Measurements from ENCODE around the gene RNF180. TPM values are rescaled to one million over a fixed set of nuclear protein-coding genes. Genes with fewer than 3 reads are reported as not detected.

RNF180 gene
- total and polyA plus RNA-seq, 2 of the 13 experiments (the other 11 are each of a cell fraction or from before 2014, with no cell fraction given): 0.20 TPM; not detected in 1

DNA sequence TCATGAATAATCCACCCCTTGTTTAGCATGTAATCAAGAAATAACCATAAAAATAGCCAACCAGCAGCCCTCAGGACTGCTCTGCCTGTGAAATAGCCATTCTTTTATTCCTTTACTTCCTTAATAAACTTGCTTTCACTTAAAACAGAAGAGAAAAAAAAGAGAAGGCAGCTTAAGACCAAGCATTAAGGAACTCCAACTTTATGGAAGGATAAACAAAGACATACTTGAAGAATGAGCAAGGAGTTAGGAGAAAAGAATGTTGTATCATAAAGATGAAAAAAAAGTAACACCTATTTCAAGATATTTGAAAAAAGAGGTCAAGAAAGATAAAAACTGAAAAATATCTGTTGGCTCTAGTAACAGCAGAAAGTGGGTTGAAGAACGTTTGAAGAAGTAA lies 107.6 kb downstream of the RNF180 start (continued):
- no peak for TF ChIP-seq RARA (CRISPR knock-in tag; IDR thresholded peaks at IDR 0.05)
- TF ChIP-seq, protein P1, sequence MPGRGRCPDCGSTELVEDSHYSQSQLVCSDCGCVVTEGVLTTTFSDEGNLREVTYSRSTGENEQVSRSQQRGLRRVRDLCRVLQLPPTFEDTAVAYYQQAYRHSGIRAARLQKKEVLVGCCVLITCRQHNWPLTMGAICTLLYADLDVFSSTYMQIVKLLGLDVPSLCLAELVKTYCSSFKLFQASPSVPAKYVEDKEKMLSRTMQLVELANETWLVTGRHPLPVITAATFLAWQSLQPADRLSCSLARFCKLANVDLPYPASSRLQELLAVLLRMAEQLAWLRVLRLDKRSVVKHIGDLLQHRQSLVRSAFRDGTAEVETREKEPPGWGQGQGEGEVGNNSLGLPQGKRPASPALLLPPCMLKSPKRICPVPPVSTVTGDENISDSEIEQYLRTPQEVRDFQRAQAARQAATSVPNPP (CRISPR knock-in tag; IDR thresholded peaks at IDR 0.05): no peak
- TF ChIP-seq TBL1XR1 (IDR thresholded peaks at IDR 0.05; ENCODE audit: borderline replicate concordance, low read length, partially characterized antibody): no peak
- no peak for TF ChIP-seq JUND (CRISPR knock-in tag; IDR thresholded peaks at IDR 0.05)
- TF ChIP-seq ZNF20 (CRISPR knock-in tag; IDR thresholded peaks at IDR 0.05): no peak
- no peak for TF ChIP-seq KDM3A (CRISPR knock-in tag; IDR thresholded peaks at IDR 0.05; ENCODE audit: low read depth)
- TF ChIP-seq AGO2 (optimal IDR thresholded peaks at IDR 0.05; ENCODE audit: low read depth, low read length): no peak
- TF ChIP-seq U2AF1 (optimal IDR thresholded peaks at IDR 0.05; ENCODE audit: low read depth, low read length): no peak

DNA sequence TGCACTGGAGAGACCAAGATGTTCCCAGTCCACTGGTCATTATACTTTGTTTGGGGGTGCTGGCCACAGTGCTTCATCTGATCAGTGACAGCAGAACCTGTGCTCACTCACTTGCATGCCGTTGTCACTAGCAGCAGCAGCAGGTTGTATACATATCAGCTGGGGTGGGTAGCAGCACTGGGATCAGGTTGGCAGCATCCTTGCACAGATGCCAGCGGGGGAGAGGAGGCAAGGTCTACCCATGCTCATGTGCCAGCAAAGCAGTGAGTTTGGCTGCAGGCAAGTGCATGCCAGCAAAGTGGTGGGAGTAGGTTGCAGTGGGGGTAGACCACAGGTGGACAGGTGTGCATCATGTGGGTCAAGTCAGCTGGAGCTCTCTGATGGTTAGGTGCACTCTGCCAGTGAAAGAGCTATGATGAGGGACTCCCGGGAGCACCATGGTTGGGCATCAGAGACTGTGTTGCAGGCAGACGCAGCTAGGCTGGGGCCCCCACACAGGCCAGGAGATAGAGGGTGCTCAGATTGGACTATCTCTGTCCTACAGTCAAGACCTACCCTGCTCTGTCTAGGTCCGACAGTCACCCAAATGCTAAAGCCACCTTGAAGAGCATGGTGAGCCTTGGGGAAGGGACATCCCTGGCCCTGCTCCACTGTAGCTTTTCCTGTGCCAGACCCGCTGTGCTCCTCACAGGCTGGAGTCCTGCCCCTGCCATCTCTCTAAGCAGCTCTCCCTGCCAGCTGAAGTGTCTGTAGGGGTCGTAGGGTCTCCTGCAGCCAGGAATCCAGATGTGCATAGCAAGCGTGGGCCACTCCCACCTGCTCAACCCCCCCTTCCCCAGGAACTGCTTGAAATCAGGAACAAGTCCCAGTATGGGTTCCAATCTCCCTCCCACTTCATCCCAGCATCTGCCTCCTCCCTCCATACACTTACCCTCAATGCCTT lies 119.8 kb downstream of the RNF180 start:
- ChIA-PET POLR2A (no interaction called here), CTCF (ENCODE audit: low intra/inter-chr PET ratio, low total read pairs) (no interaction called here)
- no peak overlapping the region for H3K4me2 ChIP-seq (ENCODE audit: low read depth, low read length)
- H3K9ac ChIP-seq (ENCODE audit: insufficient read depth, low read depth, low read length): no peak overlapping the region
- in situ Hi-C loops (cut with HindIII; ENCODE audit: extremely low pct_ligation_motif_present, low pct_unique_long_range_greater_than_20kb) (no loop called here), intact Hi-C loops (cut with micrococcal nuclease; ENCODE audit: unreplicated experiment) (no loop called here)
- no peak overlapping the region for H2AFZ ChIP-seq (ENCODE audit: low read length)
- no peak overlapping the region for H3K4me3 ChIP-seq (replicated peaks in 1 of 3; ENCODE audit: insufficient read depth in 1 of 3, low read depth in 2 of 3, low read length in 3 of 3)
- BruUV-seq (replicated peaks): no TSS peak
- H4K20me1 ChIP-seq (ENCODE audit: insufficient read depth, low read length): no peaks in the 10 kb centered on the region
- no peaks in the 10 kb centered on the region for H3K36me3 ChIP-seq (replicated peaks in 1 of 2; ENCODE audit: control insufficient read depth in 1 of 2, insufficient read depth in 2 of 2, low read length in 2 of 2)
- FAIRE-seq (no peak), DNase-seq (ENCODE audit: low spot score) (no peak), ATAC-seq (no peak)
- no peaks in the 10 kb centered on the region for H3K79me2 ChIP-seq (ENCODE audit: insufficient read depth, low read length)
- H3K27me3 ChIP-seq (ENCODE audit: control insufficient read depth in 1 of 2, insufficient read depth in 2 of 2, low read length in 2 of 2): no peaks in the 10 kb centered on the region
- H3K27ac ChIP-seq (ENCODE audit: extremely low read length, insufficient read depth, low read length): no peak overlapping the region
- 0% methylated on average over 3 of the region's 8 CpGs for WGBS (ENCODE audit: low lambda C conversion rate)
- no peaks in the 10 kb centered on the region for H3K4me1 ChIP-seq (ENCODE audit: insufficient read depth, low read length)
- peaks cover 30% of the 10 kb centered on the region for H3K9me3 ChIP-seq (ENCODE audit: low read length)
- TF ChIP-seq, protein P2, sequence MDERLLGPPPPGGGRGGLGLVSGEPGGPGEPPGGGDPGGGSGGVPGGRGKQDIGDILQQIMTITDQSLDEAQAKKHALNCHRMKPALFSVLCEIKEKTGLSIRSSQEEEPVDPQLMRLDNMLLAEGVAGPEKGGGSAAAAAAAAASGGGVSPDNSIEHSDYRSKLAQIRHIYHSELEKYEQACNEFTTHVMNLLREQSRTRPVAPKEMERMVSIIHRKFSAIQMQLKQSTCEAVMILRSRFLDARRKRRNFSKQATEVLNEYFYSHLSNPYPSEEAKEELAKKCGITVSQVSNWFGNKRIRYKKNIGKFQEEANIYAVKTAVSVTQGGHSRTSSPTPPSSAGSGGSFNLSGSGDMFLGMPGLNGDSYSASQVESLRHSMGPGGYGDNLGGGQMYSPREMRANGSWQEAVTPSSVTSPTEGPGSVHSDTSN (CRISPR knock-in tag; IDR thresholded peaks at IDR 0.05): no peak
- TF ChIP-seq ATAD3A (CRISPR knock-in tag; IDR thresholded peaks at IDR 0.05): no peak
- TF ChIP-seq, protein P3, sequence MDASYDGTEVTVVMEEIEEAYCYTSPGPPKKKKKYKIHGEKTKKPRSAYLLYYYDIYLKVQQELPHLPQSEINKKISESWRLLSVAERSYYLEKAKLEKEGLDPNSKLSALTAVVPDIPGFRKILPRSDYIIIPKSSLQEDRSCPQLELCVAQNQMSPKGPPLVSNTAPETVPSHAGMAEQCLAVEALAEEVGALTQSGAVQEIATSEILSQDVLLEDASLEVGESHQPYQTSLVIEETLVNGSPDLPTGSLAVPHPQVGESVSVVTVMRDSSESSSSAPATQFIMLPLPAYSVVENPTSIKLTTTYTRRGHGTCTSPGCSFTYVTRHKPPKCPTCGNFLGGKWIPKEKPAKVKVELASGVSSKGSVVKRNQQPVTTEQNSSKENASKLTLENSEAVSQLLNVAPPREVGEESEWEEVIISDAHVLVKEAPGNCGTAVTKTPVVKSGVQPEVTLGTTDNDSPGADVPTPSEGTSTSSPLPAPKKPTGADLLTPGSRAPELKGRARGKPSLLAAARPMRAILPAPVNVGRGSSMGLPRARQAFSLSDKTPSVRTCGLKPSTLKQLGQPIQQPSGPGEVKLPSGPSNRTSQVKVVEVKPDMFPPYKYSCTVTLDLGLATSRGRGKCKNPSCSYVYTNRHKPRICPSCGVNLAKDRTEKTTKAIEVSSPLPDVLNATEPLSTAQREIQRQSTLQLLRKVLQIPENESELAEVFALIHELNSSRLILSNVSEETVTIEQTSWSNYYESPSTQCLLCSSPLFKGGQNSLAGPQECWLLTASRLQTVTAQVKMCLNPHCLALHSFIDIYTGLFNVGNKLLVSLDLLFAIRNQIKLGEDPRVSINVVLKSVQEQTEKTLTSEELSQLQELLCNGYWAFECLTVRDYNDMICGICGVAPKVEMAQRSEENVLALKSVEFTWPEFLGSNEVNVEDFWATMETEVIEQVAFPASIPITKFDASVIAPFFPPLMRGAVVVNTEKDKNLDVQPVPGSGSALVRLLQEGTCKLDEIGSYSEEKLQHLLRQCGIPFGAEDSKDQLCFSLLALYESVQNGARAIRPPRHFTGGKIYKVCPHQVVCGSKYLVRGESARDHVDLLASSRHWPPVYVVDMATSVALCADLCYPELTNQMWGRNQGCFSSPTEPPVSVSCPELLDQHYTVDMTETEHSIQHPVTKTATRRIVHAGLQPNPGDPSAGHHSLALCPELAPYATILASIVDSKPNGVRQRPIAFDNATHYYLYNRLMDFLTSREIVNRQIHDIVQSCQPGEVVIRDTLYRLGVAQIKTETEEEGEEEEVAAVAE (CRISPR knock-in tag; IDR thresholded peaks at IDR 0.05; ENCODE audit: borderline replicate concordance): no peak
- TF ChIP-seq POLR2AphosphoS2 (IDR thresholded peaks at IDR 0.05; ENCODE audit: low read depth, low read length): no peak
- no peak for TF ChIP-seq SYNCRIP (IDR thresholded peaks at IDR 0.05; ENCODE audit: insufficient read depth, low read depth, low read length)
- TF ChIP-seq MAF1 (CRISPR knock-in tag; IDR thresholded peaks at IDR 0.05; ENCODE audit: borderline replicate concordance): no peak
- no peak for TF ChIP-seq ZNF24 (IDR thresholded peaks at IDR 0.05)
- TF ChIP-seq, protein P4, sequence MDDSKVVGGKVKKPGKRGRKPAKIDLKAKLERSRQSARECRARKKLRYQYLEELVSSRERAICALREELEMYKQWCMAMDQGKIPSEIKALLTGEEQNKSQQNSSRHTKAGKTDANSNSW (CRISPR knock-in tag; IDR thresholded peaks at IDR 0.05; ENCODE audit: borderline replicate concordance): no peak
- TF ChIP-seq ZNF335 (CRISPR knock-in tag; IDR thresholded peaks at IDR 0.05): no peak

Data from HepG2 (cell line).